Measurements from ENCODE around the gene KAT7. TPM values are rescaled to one million over a fixed set of nuclear protein-coding genes. Genes with fewer than 3 reads are reported as not detected.

The KAT7 gene
- total RNA-seq, 1 donor from 2014 or later, result 30.5 TPM

DNA sequence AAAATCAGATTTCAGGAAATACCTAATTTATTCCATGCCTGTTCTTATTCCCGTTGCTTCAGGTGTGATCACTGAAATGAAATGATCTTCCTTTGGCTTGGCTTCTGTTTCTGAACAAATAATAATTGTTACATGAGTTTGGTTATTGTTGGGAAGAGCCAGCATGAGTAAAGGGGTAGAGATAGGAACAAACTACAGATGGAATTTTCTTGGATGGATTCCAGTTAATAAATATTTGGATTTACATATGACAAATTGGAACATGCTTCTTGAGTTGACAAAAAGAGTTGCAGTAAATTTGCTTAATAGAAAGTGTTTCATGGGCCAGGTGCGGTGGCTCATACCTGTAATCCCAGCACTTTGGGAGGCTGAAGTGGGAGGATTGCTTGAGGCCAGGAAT is 31.2 kb downstream of the KAT7 start:
- H3K36me3 ChIP-seq (ENCODE audit: control insufficient read depth, insufficient read depth, low read length), result peaks cover 2% of the 10 kb centered on the region
- TF ChIP-seq, protein P1, sequence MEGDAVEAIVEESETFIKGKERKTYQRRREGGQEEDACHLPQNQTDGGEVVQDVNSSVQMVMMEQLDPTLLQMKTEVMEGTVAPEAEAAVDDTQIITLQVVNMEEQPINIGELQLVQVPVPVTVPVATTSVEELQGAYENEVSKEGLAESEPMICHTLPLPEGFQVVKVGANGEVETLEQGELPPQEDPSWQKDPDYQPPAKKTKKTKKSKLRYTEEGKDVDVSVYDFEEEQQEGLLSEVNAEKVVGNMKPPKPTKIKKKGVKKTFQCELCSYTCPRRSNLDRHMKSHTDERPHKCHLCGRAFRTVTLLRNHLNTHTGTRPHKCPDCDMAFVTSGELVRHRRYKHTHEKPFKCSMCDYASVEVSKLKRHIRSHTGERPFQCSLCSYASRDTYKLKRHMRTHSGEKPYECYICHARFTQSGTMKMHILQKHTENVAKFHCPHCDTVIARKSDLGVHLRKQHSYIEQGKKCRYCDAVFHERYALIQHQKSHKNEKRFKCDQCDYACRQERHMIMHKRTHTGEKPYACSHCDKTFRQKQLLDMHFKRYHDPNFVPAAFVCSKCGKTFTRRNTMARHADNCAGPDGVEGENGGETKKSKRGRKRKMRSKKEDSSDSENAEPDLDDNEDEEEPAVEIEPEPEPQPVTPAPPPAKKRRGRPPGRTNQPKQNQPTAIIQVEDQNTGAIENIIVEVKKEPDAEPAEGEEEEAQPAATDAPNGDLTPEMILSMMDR (IDR thresholded peaks at IDR 0.05; ENCODE audit: insufficient read depth, low read length, poor library complexity, severe bottlenecking), result no peak
- no peaks in the 10 kb centered on the region for H3K27me3 ChIP-seq (ENCODE audit: control insufficient read depth, insufficient read depth, low read length)
- no peak overlapping the region for H3K4me3 ChIP-seq (ENCODE audit: low read depth, low read length)
- DNase-seq (ENCODE audit: low read depth), result no peak

DNA sequence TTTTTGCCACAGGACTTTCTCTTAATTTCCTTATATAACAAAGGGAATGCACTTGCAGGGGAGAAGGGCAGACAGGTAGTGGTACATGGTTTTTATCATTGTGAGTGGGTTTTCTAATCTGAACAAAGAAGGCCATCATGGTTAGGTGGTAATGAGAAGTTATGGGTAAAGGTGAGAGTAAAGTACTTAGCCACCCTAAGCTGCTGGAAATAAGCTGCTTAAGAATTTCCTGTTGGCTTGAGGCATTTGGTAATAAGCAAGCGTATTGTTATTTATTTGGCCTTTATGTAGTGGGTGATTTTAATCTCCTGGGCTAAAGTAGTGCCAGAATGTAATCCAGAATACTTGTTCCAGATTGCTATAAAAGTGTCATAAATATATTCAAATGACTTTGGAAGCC is 32.3 kb downstream of the KAT7 start:
- no peak overlapping the region for H3K4me3 ChIP-seq (ENCODE audit: low read depth, low read length)
- H3K27me3 ChIP-seq (ENCODE audit: control insufficient read depth, insufficient read depth, low read length), result no peaks in the 10 kb centered on the region
- H3K36me3 ChIP-seq (ENCODE audit: control insufficient read depth, insufficient read depth, low read length), result peaks cover 2% of the 10 kb centered on the region
- no peak for DNase-seq (ENCODE audit: low read depth)
- TF ChIP-seq, protein P1 (IDR thresholded peaks at IDR 0.05; ENCODE audit: insufficient read depth, low read length, poor library complexity, severe bottlenecking), result no peak

DNA sequence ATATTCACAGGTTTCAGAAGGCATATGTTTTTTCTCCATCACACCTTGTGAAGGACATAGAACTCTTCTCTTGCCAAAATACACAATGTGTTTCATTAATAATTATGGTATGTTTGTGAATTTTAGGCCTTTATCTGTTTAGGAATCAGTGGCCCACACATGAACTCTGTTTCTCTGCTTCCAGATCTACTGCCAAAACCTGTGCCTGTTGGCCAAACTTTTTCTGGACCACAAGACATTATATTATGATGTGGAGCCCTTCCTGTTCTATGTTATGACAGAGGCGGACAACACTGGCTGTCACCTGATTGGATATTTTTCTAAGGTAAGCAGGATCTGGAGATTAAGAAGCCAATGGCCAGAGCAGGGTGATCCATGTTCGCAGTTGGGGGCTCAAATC is 33.0 kb downstream of the KAT7 start:
- H3K36me3 ChIP-seq (ENCODE audit: control insufficient read depth, insufficient read depth, low read length), result peaks cover 2% of the 10 kb centered on the region
- H3K27me3 ChIP-seq (ENCODE audit: control insufficient read depth, insufficient read depth, low read length), result no peaks in the 10 kb centered on the region
- no peak for DNase-seq (ENCODE audit: low read depth)
- H3K4me3 ChIP-seq (ENCODE audit: low read depth, low read length), result no peak overlapping the region
- TF ChIP-seq, protein P1 (IDR thresholded peaks at IDR 0.05; ENCODE audit: insufficient read depth, low read length, poor library complexity, severe bottlenecking), result no peak

DNA sequence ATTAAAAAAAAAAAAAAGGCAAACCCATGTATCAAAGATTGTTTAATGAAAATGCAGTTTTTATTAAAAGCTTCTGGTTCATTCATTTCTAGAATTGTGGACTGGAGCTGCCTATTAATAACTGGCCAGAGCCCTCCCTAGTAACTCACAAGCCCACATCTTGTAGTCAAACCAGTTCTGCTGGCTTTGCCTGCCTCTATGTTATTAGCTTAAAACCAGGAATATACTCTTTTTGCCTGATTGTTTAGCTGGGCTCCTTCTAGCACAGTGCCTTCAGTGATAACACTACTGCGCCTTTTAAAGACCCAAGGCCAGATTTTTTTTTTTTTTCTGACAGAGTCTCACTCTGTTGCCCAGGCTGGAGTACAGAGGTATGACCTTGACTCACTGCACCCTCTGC is 33.4 kb downstream of the KAT7 start:
- Histone ChIP-seq H3K4me3 (ENCODE audit: low read depth, low read length) (no peak overlapping the region), H3K36me3 (ENCODE audit: control insufficient read depth, insufficient read depth, low read length) (peaks cover 2% of the 10 kb centered on the region), H3K27me3 (ENCODE audit: control insufficient read depth, insufficient read depth, low read length) (no peaks in the 10 kb centered on the region)
- TF ChIP-seq, protein P1 (IDR thresholded peaks at IDR 0.05; ENCODE audit: insufficient read depth, low read length, poor library complexity, severe bottlenecking), result no peak
- no peak for DNase-seq (ENCODE audit: low read depth)

- Histone ChIP-seq H3K4me3 (ENCODE audit: low read depth, low read length) (no peak overlapping the region), H3K27me3 (ENCODE audit: control insufficient read depth, insufficient read depth, low read length) (no peaks in the 10 kb centered on the region), H3K36me3 (ENCODE audit: control insufficient read depth, insufficient read depth, low read length) (no peaks in the 10 kb centered on the region)
- no peak for DNase-seq (ENCODE audit: low read depth)
- TF ChIP-seq, protein P1 (IDR thresholded peaks at IDR 0.05; ENCODE audit: insufficient read depth, low read length, poor library complexity, severe bottlenecking), result no peak
These were observed 34.3 kb downstream of the KAT7 start for GRCh38 chr17:49822829-49823228.

- H3K36me3 ChIP-seq (ENCODE audit: control insufficient read depth, insufficient read depth, low read length), result no peaks in the 10 kb centered on the region
- no peak overlapping the region for H3K4me3 ChIP-seq (ENCODE audit: low read depth, low read length)
- TF ChIP-seq, protein P1 (IDR thresholded peaks at IDR 0.05; ENCODE audit: insufficient read depth, low read length, poor library complexity, severe bottlenecking), result no peak
- no peaks in the 10 kb centered on the region for H3K27me3 ChIP-seq (ENCODE audit: control insufficient read depth, insufficient read depth, low read length)
- no peak for DNase-seq (ENCODE audit: low read depth)
These were observed 35.1 kb downstream of the KAT7 start for GRCh38 chr17:49823614-49824013.

Data from kidney epithelial cell (primary cell).